GM12878 (cell line): ENCODE data around the gene CTDP1. TPM values are rescaled to one million over a fixed set of nuclear protein-coding genes. Genes with fewer than 3 reads are reported as not detected.

ENCODE experiments used
- ATAC-seq: fragments of 200-7000 bp; cut with Tn5 transposase; 3 replicates; pipeline ENCODE4 v1.9.1; 2020; ENCODE audit warnings: mild to moderate bottlenecking, moderate library complexity
- BruUV-seq: library from RNA; stranded (reverse); fragments of 400-500 nt; replicated peaks from 2 replicates; lab custom pipeline; 2021; lab: Mats Ljungman, UMichigan
- CTCF ChIA-PET: fragments of 300-600 bp; sonication (Branson Sonifier 250); formaldehyde crosslinking; extraction: SDS; loops from one replicate; lab custom pipeline; 2021; ENCODE audit warnings: inconsistent platforms; lab: Yijun Ruan, JAX
- POLR2A ChIA-PET: fragments of 350-600 bp; formaldehyde crosslinking; extraction: SDS; loops from one replicate; lab custom pipeline; 2021; ENCODE audit warnings: inconsistent platforms; lab: Charles Lee
- RAD21 ChIA-PET: fragments of 300-600 bp; sonication (Branson Sonifier 250); formaldehyde crosslinking; loops from one replicate; lab custom pipeline; 2023; ENCODE audit warnings: antibody characterized with exemption; ENCODE audit not compliant: unreplicated experiment; lab: Charles Lee
- SMC1A ChIA-PET: fragments of 300-600 bp; sonication (Branson Sonifier 250); formaldehyde crosslinking; loops from one replicate; lab custom pipeline; 2023; ENCODE audit not compliant: unreplicated experiment, uncharacterized antibody; lab: Charles Lee
- DNase-seq: peaks from one replicate; pipeline ENCODE4 v3.0.0-alpha.2; 2011; ENCODE audit warnings: low read depth, low spot score
- FAIRE-seq: peaks from 3 replicates; lab custom pipeline; 2011; peaks lifted over from hg19 to GRCh38; lab: Jason Lieb, UNC
- H2AFZ ChIP-seq: 2 replicates; pipeline ENCODE4 v1.6.0; 2011; ENCODE audit warnings: low read depth, low read length, control low read depth; ENCODE audit not compliant: control insufficient read depth
- H3K27ac ChIP-seq: 2 replicates; pipeline ENCODE4 v1.5.1; 2011; ENCODE audit warnings: control low read depth; ENCODE audit not compliant: control insufficient read depth, insufficient read depth
- H3K27me3 ChIP-seq, 2 experiments: replicated peaks in 1 of 2; 2 replicates each; pipeline versions ENCODE4 v1.6.0 to v1.6.1; 2011; ENCODE audit warnings: low read length in 1 of 2; ENCODE audit not compliant: control insufficient read depth in 2 of 2, insufficient read depth in 2 of 2
- H3K36me3 ChIP-seq, 2 experiments: 2 replicates each; pipeline ENCODE4 v1.5.1; 2011; ENCODE audit warnings: low read length in 1 of 2; ENCODE audit not compliant: control insufficient read depth in 2 of 2, insufficient read depth in 2 of 2
- H3K4me1 ChIP-seq: 2 replicates; pipeline ENCODE4 v1.6.1; 2011; ENCODE audit warnings: mild to moderate bottlenecking, low read length, moderate library complexity, mixed read lengths; ENCODE audit not compliant: control insufficient read depth, insufficient read depth
- H3K4me2 ChIP-seq: 2 replicates; pipeline ENCODE4 v1.6.0; 2011; ENCODE audit warnings: control low read depth; ENCODE audit not compliant: control insufficient read depth, insufficient read depth
- H3K4me3 ChIP-seq: fragments of 200-600 bp; sonication (generic); 2 replicates; pipeline ENCODE4 v1.5.1; 2016
- H3K79me2 ChIP-seq: 2 replicates; pipeline ENCODE4 v1.6.0; 2011; ENCODE audit warnings: low read length; ENCODE audit not compliant: control insufficient read depth, insufficient read depth
- H3K9ac ChIP-seq: 2 replicates; pipeline ENCODE4 v1.8.0; 2011; ENCODE audit warnings: low read length, control low read depth, mixed read lengths; ENCODE audit not compliant: control insufficient read depth, insufficient read depth
- H3K9me3 ChIP-seq: replicated peaks from 3 replicates; pipeline ENCODE4 v1.5.1; 2011; ENCODE audit warnings: mild to moderate bottlenecking, low read length; ENCODE audit not compliant: control insufficient read depth, insufficient read depth
- H4K20me1 ChIP-seq: 2 replicates; pipeline ENCODE4 v1.6.0; 2011; ENCODE audit not compliant: control insufficient read depth, insufficient read depth
- CREB1 ChIP-seq: IDR thresholded peaks from 2 replicates; pipeline ENCODE4 v1.6.1; 2012; ENCODE audit warnings: low read depth, mild to moderate bottlenecking, inconsistent platforms
- EGR1 ChIP-seq, 2 experiments: IDR thresholded peaks; 1 replicate in 1 of 2; 2 replicates in 1 of 2; pipeline ENCODE4 v1.6.1; 2011 to 2012; ENCODE audit warnings: low read depth in 2 of 2, low read length in 2 of 2, borderline replicate concordance in 1 of 2, mild to moderate bottlenecking in 1 of 2, moderate library complexity in 1 of 2
- ESRRA ChIP-seq: IDR thresholded peaks from 2 replicates; pipeline ENCODE4 v1.6.1; 2012; ENCODE audit warnings: mild to moderate bottlenecking, low read length, improper control_type of control experiment
- IRF4 ChIP-seq: IDR thresholded peaks from 2 replicates; pipeline ENCODE4 v1.6.1; 2011; ENCODE audit warnings: low read depth, low read length
- LARP7 ChIP-seq: fragments of 450-650 bp; IDR thresholded peaks from 2 replicates; pipeline ENCODE4 v1.6.1; 2017; ENCODE audit warnings: mild to moderate bottlenecking
- POLR2AphosphoS5 ChIP-seq: IDR thresholded peaks from 2 replicates; pipeline ENCODE4 v1.6.1; 2011; ENCODE audit warnings: mild to moderate bottlenecking, low read length, inconsistent platforms
- RCOR1 ChIP-seq: conservative IDR thresholded peaks from 2 replicates; pipeline ENCODE4 v1.6.1; 2012; ENCODE audit warnings: low read depth, low read length, improper control_type of control experiment
- RELA ChIP-seq: fragments of 450-650 bp; IDR thresholded peaks from 2 replicates; pipeline ENCODE4 v1.8.0; 2014; ENCODE audit warnings: borderline replicate concordance; ENCODE audit not compliant: partially characterized antibody
- SPI1 ChIP-seq: IDR thresholded peaks from 2 replicates; pipeline ENCODE4 v1.6.1; 2011; ENCODE audit warnings: low read depth, mild to moderate bottlenecking, low read length, moderate library complexity, borderline replicate concordance; ENCODE audit not compliant: insufficient read depth
- STAT1 ChIP-seq: fragments of 450-650 bp; conservative IDR thresholded peaks from 2 replicates; pipeline ENCODE4 v1.6.1; 2014; ENCODE audit warnings: antibody characterized with exemption, mild to moderate bottlenecking
- WGBS: methylation state at CpG from one replicate; pipeline ENCODE4 v1.1.6; 2016; ENCODE audit warnings: low lambda C conversion rate; ENCODE audit not compliant: insufficient replicate concordance, insufficient coverage; ENCODE audit errors: missing lambda C conversion rate; 5-methylcytosine and 5-hydroxymethylcytosine counted together
- in situ Hi-C: fragments of 300-500 bp; cut with MboI; formaldehyde crosslinking; loops from 9 replicates; pipeline ENCODE4 v1.14.3; 2018; ENCODE audit warnings: mixed read lengths
- intact Hi-C: fragments of 100-400 bp; cut with micrococcal nuclease; formaldehyde crosslinking; loops from one replicate; pipeline ENCODE4 v1.14.2; 2022; ENCODE audit not compliant: unreplicated experiment
- polyA plus RNA-seq, 11 experiments: library from polyadenylated mRNA; depleted of rRNA in 4 of 11; unstranded in 6 of 11; stranded (reverse) in 5 of 11; fragments of >200 nt; fragmentation: Nextera tagmentation in 4 of 11; fragmentation: Illumina TruSeq in 1 of 11; extraction: Ambion mirVana in 4 of 11; extraction: Trizol in 1 of 11; gene quantifications; 1 replicate in 1 of 11; 2 replicates in 10 of 11; pipeline versions ENCODE4 v1.2.1 to v1.2.3, GENCODE V29; 2011 to 2016; ENCODE audit warnings: inconsistent platforms in 2 of 11, missing spikeins in 2 of 11, low read depth in 1 of 11
- total RNA-seq, 4 experiments: library from RNA; depleted of rRNA in 3 of 4; stranded (reverse); fragments of >200 nt in 3 of 4; fragmentation: Illumina TruSeq in 1 of 4; extraction: Trizol in 1 of 4; gene quantifications; 2 replicates each; pipeline versions ENCODE4 v1.2.1 to v1.2.3, GENCODE V29; 2013 to 2021
- TF ChIP-seq, protein P1 (sequence below): fragments of 150-350 bp; IDR thresholded peaks from 2 replicates; pipeline ENCODE4 v1.6.1; 2016; ENCODE audit warnings: low read depth, low read length
- TF ChIP-seq, protein P2 (sequence below): fragments of 450-650 bp; conservative IDR thresholded peaks from 2 replicates; pipeline ENCODE4 v1.6.1; 2017; ENCODE audit warnings: mild to moderate bottlenecking, moderate library complexity
- TF ChIP-seq, protein P3 (sequence below): fragments of 450-650 bp; IDR thresholded peaks from 2 replicates; pipeline ENCODE4 v1.6.1; 2018; ENCODE audit warnings: borderline replicate concordance, mild to moderate bottlenecking; ENCODE audit not compliant: partially characterized antibody

CTDP1 gene
- total and polyA plus RNA-seq, 10 of the 15 experiments (the other 5 are each of a cell fraction or from before 2014, with no cell fraction given): 0.32 to 31.3 (median 8.8) TPM

DNA sequence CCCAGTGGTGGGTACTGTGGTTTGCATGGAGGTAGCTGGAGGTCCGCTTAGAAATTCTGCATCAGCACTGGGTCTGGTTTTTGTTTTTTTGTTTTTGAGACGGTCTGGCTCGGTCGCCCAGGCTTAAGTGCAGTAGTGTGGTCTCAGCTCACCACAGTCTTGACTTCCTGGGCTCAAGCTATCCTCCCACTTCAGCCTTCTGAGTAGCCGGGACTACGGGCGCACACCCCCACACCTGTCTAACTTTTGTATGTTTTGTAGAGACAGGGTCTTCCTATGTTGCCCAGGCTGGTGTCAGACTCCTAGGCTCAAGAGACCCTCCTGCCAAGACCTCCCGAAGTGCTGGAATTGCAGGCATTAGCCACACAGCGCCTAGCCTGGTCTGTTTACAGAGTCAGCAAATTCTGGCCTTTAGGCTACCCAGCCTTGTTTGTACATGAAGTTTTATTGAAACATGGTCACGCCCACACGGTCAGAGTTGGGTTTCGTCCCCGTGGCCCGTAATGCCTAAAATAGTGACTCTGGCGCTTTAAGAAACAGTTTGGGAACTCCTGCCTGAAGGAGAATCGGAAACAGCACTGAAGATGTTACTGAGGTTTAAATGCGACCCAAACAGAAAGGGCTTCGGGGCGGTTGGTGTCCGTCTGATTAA is 32.7 kb downstream of the CTDP1 start:
- CTCF ChIA-PET: interaction anchor here (0.6 kb wide), 1 partner anchor 412 kb away, joined by 3 read pairs; no protein-coding TSS in a partner anchor
- RAD21 ChIA-PET: no interaction called here
- WGBS: 95% methylated on average over 20 of the region's 20 CpGs
- no peak for TF ChIP-seq IRF4
- no peak for TF ChIP-seq CREB1
- no peak for TF ChIP-seq POLR2AphosphoS5
- TF ChIP-seq, protein P1, sequence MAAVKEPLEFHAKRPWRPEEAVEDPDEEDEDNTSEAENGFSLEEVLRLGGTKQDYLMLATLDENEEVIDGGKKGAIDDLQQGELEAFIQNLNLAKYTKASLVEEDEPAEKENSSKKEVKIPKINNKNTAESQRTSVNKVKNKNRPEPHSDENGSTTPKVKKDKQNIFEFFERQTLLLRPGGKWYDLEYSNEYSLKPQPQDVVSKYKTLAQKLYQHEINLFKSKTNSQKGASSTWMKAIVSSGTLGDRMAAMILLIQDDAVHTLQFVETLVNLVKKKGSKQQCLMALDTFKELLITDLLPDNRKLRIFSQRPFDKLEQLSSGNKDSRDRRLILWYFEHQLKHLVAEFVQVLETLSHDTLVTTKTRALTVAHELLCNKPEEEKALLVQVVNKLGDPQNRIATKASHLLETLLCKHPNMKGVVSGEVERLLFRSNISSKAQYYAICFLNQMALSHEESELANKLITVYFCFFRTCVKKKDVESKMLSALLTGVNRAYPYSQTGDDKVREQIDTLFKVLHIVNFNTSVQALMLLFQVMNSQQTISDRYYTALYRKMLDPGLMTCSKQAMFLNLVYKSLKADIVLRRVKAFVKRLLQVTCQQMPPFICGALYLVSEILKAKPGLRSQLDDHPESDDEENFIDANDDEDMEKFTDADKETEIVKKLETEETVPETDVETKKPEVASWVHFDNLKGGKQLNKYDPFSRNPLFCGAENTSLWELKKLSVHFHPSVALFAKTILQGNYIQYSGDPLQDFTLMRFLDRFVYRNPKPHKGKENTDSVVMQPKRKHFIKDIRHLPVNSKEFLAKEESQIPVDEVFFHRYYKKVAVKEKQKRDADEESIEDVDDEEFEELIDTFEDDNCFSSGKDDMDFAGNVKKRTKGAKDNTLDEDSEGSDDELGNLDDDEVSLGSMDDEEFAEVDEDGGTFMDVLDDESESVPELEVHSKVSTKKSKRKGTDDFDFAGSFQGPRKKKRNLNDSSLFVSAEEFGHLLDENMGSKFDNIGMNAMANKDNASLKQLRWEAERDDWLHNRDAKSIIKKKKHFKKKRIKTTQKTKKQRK: no peak
- TF ChIP-seq SPI1: no peak
- no peak for TF ChIP-seq EGR1 (IDR thresholded peaks at IDR 0.05; ENCODE audit: borderline replicate concordance in 1 of 2, low read depth in 2 of 2, low read length in 2 of 2)
- TF ChIP-seq LARP7: no peak
- TF ChIP-seq RCOR1: no peak
- TF ChIP-seq STAT1: no peak
- TF ChIP-seq, protein P2, sequence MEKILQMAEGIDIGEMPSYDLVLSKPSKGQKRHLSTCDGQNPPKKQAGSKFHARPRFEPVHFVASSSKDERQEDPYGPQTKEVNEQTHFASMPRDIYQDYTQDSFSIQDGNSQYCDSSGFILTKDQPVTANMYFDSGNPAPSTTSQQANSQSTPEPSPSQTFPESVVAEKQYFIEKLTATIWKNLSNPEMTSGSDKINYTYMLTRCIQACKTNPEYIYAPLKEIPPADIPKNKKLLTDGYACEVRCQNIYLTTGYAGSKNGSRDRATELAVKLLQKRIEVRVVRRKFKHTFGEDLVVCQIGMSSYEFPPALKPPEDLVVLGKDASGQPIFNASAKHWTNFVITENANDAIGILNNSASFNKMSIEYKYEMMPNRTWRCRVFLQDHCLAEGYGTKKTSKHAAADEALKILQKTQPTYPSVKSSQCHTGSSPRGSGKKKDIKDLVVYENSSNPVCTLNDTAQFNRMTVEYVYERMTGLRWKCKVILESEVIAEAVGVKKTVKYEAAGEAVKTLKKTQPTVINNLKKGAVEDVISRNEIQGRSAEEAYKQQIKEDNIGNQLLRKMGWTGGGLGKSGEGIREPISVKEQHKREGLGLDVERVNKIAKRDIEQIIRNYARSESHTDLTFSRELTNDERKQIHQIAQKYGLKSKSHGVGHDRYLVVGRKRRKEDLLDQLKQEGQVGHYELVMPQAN: no peak
- TF ChIP-seq, protein P3, sequence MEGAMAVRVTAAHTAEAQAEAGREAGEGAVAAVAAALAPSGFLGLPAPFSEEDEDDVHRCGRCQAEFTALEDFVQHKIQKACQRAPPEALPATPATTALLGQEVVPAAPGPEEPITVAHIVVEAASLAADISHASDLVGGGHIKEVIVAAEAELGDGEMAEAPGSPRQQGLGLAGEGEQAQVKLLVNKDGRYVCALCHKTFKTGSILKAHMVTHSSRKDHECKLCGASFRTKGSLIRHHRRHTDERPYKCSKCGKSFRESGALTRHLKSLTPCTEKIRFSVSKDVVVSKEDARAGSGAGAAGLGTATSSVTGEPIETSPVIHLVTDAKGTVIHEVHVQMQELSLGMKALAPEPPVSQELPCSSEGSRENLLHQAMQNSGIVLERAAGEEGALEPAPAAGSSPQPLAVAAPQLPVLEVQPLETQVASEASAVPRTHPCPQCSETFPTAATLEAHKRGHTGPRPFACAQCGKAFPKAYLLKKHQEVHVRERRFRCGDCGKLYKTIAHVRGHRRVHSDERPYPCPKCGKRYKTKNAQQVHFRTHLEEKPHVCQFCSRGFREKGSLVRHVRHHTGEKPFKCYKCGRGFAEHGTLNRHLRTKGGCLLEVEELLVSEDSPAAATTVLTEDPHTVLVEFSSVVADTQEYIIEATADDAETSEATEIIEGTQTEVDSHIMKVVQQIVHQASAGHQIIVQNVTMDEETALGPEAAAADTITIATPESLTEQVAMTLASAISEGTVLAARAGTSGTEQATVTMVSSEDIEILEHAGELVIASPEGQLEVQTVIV: no peak
- TF ChIP-seq ESRRA: no peak
- no peak for TF ChIP-seq RELA

More for the DNA sequence above, 32.7 kb downstream of the CTDP1 start:
- intact Hi-C loops: no loop called here
- ATAC-seq: no peak
- Histone ChIP-seq H3K4me1 (peaks cover 13% of the 10 kb centered on the region), H3K9me3 (no peaks in the 10 kb centered on the region), H2AFZ (no peak overlapping the region), H3K36me3 (peaks cover 24 to 28% of the 10 kb centered on the region in 2 experiments; a peak in 3 of 4 replicates), H3K4me3 (no peak overlapping the region), H4K20me1 (no peaks in the 10 kb centered on the region), H3K4me2 (no peak overlapping the region), H3K27ac (no peak overlapping the region), H3K27me3 (no peaks in the 10 kb centered on the region), H3K9ac (no peak overlapping the region), H3K79me2 (no peaks in the 10 kb centered on the region)
- BruUV-seq: no TSS peak
- ChIA-PET POLR2A (no interaction called here), SMC1A (no interaction called here)
- DNase-seq: no peak
- in situ Hi-C loops: no loop called here
- no peak for FAIRE-seq
